Measurements from ENCODE around the gene MDK.

Gene MDK

GRCh38 chr11:46381048-46381818, at the start of gene MDK:
Gene MDK (plus strand): TSS chr11:46381669. CDS start chr11:46382058, 389 bp downstream.
- in situ Hi-C loops (cut with HindIII; ENCODE audit: low sequenced_read_pairs): loop anchor here (5.0 kb wide), 1 partner anchor 34 kb away; the partner anchor contains the start of gene DGKZ

DNA sequence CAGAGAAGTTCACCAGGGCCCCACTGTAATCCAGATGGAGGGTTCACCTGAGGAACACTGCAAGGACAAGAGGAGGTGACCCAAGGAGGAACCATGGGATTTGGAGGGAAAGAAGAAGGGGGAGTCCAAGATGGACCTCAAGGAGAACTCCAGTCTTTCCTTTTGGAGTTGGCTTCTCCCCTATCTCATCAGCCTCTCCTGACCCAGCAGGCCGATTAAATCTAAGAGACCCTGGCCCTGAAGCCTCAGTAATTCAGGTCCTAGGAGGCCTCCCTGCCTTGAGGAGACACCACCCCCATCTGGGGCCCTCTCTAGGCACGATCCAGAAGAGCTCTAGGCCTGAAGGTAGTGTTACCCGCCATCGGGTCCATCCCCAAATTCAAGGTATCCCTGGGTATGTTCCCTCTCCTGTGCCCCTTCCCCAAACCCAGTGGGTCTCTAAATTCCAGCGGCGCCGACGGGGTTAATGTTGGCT, 49.3 kb upstream of the MDK start:
- in situ Hi-C loops (cut with HindIII; ENCODE audit: low sequenced_read_pairs): loop anchor here (5.0 kb wide), 1 partner anchor 45 kb away; no protein-coding TSS in a partner anchor

DNA sequence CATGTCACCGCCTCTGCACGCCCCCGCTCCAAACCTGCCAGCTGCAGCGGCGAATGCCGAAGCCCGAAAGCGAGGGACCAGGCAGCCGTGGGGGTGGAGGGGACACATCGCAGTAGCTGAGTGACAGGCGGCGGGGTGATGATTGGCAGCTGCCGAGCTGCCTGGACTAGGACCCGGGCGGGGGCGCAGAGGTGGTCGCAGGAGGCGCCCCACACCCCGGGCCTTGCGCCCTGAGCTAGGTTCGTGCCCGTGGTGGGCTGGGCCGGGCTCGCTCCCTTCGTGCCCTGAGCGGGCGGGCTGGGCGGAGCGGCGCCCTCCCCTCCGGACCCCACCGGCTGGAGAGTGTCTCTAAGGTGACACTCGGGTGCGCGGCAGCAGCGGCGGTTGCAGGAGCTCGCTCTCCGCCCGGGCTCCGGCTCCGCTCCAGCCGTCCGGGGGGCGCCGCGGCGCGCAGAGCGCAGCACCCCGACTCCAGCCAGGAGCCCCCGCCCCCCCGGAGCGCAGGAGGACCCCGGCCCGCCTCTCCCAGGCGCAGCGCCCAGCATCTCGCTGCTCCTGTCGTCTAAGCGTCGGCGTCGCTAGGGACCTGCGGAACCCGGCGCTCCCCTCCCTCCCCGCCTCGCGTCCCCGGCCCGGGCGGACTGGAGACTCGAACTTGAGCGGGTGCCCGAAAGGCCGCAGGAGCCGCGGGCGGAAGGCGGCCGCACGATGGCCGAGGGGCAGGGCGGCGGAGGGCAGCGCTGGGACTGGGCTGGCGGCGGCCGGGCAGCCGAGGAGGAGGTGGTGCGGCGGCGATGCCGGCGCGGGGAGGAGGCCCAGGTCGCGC, 48.7 kb upstream of the MDK start:
- in situ Hi-C loops (cut with HindIII; ENCODE audit: low sequenced_read_pairs): loop anchor here (5.0 kb wide), 1 partner anchor 45 kb away; no protein-coding TSS in a partner anchor

GRCh38 chr11:46333394-46333947, 48.0 kb upstream of the MDK start:
- in situ Hi-C loops (cut with HindIII; ENCODE audit: low sequenced_read_pairs): loop anchor here (5.0 kb wide), 1 partner anchor 46 kb away; no protein-coding TSS in a partner anchor

DNA sequence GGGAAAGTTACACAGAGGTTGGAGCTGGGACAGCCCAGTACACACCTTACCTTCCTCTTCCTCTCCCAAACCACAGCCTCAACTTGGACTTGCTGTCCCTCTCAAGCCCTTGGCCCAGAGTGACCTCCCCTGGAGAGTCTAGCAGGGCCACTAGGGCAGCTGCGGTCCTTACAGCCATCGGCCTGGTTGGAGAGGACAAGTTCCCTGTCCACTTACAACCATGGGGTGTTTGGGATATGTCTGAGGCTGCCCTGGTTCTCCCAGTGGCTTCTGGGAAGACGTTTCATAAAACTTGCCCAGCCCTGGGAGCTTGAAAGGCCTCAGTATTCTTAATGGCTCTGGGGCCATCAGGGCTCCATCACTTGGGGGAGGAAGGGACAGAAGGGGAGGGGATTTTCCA, 47.3 kb upstream of the MDK start:
- in situ Hi-C loops (cut with HindIII; ENCODE audit: low sequenced_read_pairs): loop anchor here (5.0 kb wide), 1 partner anchor 47 kb away; no protein-coding TSS in a partner anchor

GRCh38 chr11:46335271-46335670, 46.2 kb upstream of the MDK start:
- in situ Hi-C loops (cut with HindIII; ENCODE audit: low sequenced_read_pairs): loop anchor here (5.0 kb wide), 1 partner anchor 98 kb away; no protein-coding TSS in a partner anchor

- in situ Hi-C loops (cut with HindIII; ENCODE audit: low sequenced_read_pairs): loop anchor here (5.0 kb wide), 1 partner anchor 99 kb away; no protein-coding TSS in a partner anchor
Measured at GRCh38 chr11:46335890-46336562, 45.4 kb upstream of the MDK start.

DNA sequence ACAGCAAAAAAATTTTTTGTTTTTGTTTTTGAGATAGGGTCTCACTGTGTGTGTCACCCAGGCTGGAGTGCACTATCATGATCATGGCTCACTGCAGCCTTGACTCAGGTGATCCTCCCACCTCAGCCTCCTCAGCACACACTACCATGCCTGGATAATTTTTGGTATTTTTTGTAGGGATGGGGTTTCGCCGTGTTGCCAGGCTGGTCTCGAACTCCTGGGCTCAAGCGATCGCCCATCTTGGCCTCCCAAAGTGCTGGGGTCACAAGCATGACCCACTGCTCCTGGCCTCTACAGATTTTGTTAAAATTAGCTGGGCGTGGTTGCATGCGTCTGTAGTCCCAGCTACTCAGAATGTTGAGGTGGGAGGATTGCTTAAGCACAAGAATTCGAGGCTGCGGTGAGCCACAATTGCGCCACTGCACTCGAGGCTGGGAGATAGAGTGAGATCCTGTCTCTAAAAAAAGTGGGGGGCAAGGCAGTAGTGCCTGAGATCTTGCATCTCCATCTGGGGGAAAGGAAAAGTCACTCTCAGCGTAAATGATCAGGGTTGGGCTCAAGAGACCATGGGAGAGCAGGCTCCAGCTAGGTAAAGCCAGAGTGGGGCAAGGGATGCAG, 44.8 kb upstream of the MDK start:
- in situ Hi-C loops (cut with HindIII; ENCODE audit: low sequenced_read_pairs): loop anchor here (5.0 kb wide), 1 partner anchor 99 kb away; no protein-coding TSS in a partner anchor

- in situ Hi-C loops (cut with HindIII; ENCODE audit: low sequenced_read_pairs): loop anchor here (5.0 kb wide), 1 partner anchor 100 kb away; no protein-coding TSS in a partner anchor
Measured at GRCh38 chr11:46337626-46338345, 43.7 kb upstream of the MDK start.

GRCh38 chr11:46338636-46338987, 42.9 kb upstream of the MDK start:
- in situ Hi-C loops (cut with HindIII; ENCODE audit: low sequenced_read_pairs): loop anchor here (5.0 kb wide), 1 partner anchor 101 kb away; no protein-coding TSS in a partner anchor

GRCh38 chr11:46338988-46339666, 42.3 kb upstream of the MDK start:
- in situ Hi-C loops (cut with HindIII; ENCODE audit: low sequenced_read_pairs): loop anchor here (5.0 kb wide), 1 partner anchor 102 kb away; no protein-coding TSS in a partner anchor

- in situ Hi-C loops (cut with HindIII; ENCODE audit: low sequenced_read_pairs): loop anchor here (5.0 kb wide), 1 partner anchor 103 kb away; no protein-coding TSS in a partner anchor
Measured at GRCh38 chr11:46339816-46340215, 41.7 kb upstream of the MDK start.

- in situ Hi-C loops (cut with HindIII; ENCODE audit: low sequenced_read_pairs): no loop called here
Measured at GRCh38 chr11:46341454-46341853, 40.0 kb upstream of the MDK start.

GRCh38 chr11:46342239-46342638, 39.2 kb upstream of the MDK start:
- in situ Hi-C loops (cut with HindIII; ENCODE audit: low sequenced_read_pairs): no loop called here

GRCh38 chr11:46343520-46343919, 37.9 kb upstream of the MDK start:
- in situ Hi-C loops (cut with HindIII; ENCODE audit: low sequenced_read_pairs): no loop called here

- in situ Hi-C loops (cut with HindIII; ENCODE audit: low sequenced_read_pairs): loop anchor here (5.0 kb wide), 1 partner anchor 37 kb away; the partner anchor contains the start of gene MDK
Measured at GRCh38 chr11:46345131-46345597, 36.3 kb upstream of the MDK start.

GRCh38 chr11:46345881-46346484, 35.5 kb upstream of the MDK start:
- in situ Hi-C loops (cut with HindIII; ENCODE audit: low sequenced_read_pairs): loop anchor here (5.0 kb wide), 1 partner anchor 36 kb away; the partner anchor contains the start of gene MDK

Data from endothelial cell of hepatic sinusoid (primary cell).